Activated CD4-positive, alpha-beta T cell treated with anti-CD3 and anti-CD28 coated beads, Interleukin-2, amount 10 ng/mL, durations not matched to agents 24 days and 14 days (primary cell): ENCODE measurements around the gene DCK. TPM values are rescaled to one million over a fixed set of nuclear protein-coding genes. Genes with fewer than 3 reads are reported as not detected.

Source experiments
- total RNA-seq: library from RNA; stranded (reverse); gene quantifications from 2 replicates; pipeline ENCODE4 v1.2.3, GENCODE V29; 2022

The DCK gene
- total RNA-seq, 1 donor from 2014 or later, result 37.0 TPM

Other genes with a start within 250 kb of the DCK start
- 122 and 124 TPM in 2 replicates for gene GRSF1, start 153.8 kb upstream of the DCK start, total RNA-seq
- gene MOB1B, start 91.3 kb upstream of the DCK start, total RNA-seq, result 23.1 and 24.1 TPM in 2 replicates